Natural killer cell (primary cell): ENCODE measurements around the gene SLC25A1. TPM values are rescaled to one million over a fixed set of nuclear protein-coding genes. Genes with fewer than 3 reads are reported as not detected.

ENCODE experiments used
- ATAC-seq, 3 donors: fragments of 150-1000 bp in 2 of 3; fragments of 200-7000 bp in 1 of 3; cut with Tn5 transposase; 1 replicate in 1 of 3; 2 replicates in 2 of 3; pipeline ENCODE4 v1.10.0; 2021; ENCODE audit warnings: mild to moderate bottlenecking in 2 of 3, moderate library complexity in 2 of 3
- DNase-seq, 2 donors: peaks; one replicate each; pipeline versions ENCODE4 v3.0.0 to v3.0.0-alpha.2; 2013 to 2021; ENCODE audit warnings: mixed read lengths in 1 of 2
- H3K27ac ChIP-seq: one replicate; pipeline ENCODE4 v1.5.1; 2013; ENCODE audit warnings: mild to moderate bottlenecking, low read length
- H3K27me3 ChIP-seq: one replicate; pipeline ENCODE4 v1.6.1; 2013; ENCODE audit warnings: low read length; ENCODE audit not compliant: control insufficient read depth, insufficient read depth
- H3K36me3 ChIP-seq: one replicate; pipeline ENCODE4 v1.6.1; 2013; ENCODE audit warnings: low read length; ENCODE audit not compliant: control insufficient read depth, insufficient read depth
- H3K4me1 ChIP-seq: one replicate; pipeline ENCODE4 v1.6.1; 2013; ENCODE audit warnings: low read length; ENCODE audit not compliant: control insufficient read depth, insufficient read depth
- H3K4me3 ChIP-seq: one replicate; pipeline ENCODE4 v1.5.1; 2013; ENCODE audit warnings: low read length
- H3K9me3 ChIP-seq: one replicate; pipeline ENCODE4 v1.6.1; 2013; ENCODE audit warnings: low read length; ENCODE audit not compliant: control insufficient read depth, insufficient read depth
- H3K27ac Mint-ChIP-seq, 2 donors: one replicate each; pipeline ENCODE4 v1.8.0; 2022; ENCODE audit warnings: mild to moderate bottlenecking in 2 of 2, mixed read lengths in 2 of 2, moderate library complexity in 1 of 2
- H3K27me3 Mint-ChIP-seq, 2 donors: one replicate each; pipeline ENCODE4 v1.8.0; 2022; ENCODE audit warnings: low read depth in 2 of 2, mixed read lengths in 2 of 2
- H3K36me3 Mint-ChIP-seq: one replicate; pipeline ENCODE4 v1.8.0; 2022; ENCODE audit warnings: mixed read lengths
- H3K4me1 Mint-ChIP-seq, 2 donors: one replicate each; pipeline ENCODE4 v1.8.0; 2022; ENCODE audit warnings: mixed read lengths in 2 of 2
- H3K4me3 Mint-ChIP-seq: one replicate; pipeline ENCODE4 v1.8.0; 2022; ENCODE audit warnings: mild to moderate bottlenecking, moderate library complexity, mixed read lengths
- H3K9me3 Mint-ChIP-seq, 2 donors: one replicate each; pipeline ENCODE4 v1.8.0; 2022; ENCODE audit warnings: mixed read lengths in 2 of 2
- CTCF ChIP-seq: fragments of 200-600 bp; IDR thresholded peaks from one replicate; pipeline ENCODE4 v1.8.0; 2022; ENCODE audit warnings: antibody characterized with exemption
- WGBS: methylation state at CpG from one replicate; pipeline ENCODE4 v1.1.7; 2013; ENCODE audit warnings: missing lambda C conversion rate; ENCODE audit not compliant: insufficient coverage; 5-methylcytosine and 5-hydroxymethylcytosine counted together
- intact Hi-C: fragments of 100-400 bp; cut with micrococcal nuclease; formaldehyde crosslinking; loops from one replicate; pipeline ENCODE4 v1.14.2; 2022
- total RNA-seq, 4 donors: library from RNA; stranded (reverse); fragments of 120-200 nt in 1 of 4; gene quantifications; one replicate each; pipeline versions ENCODE4 v1.2.3 to v1.2.4, GENCODE V29; 2013 to 2022

Gene SLC25A1
- total RNA-seq, 3 donors from 2014 or later (not counting 1 experiment from before 2014, with no cell fraction given), result 24.8 to 29.6 (median 26.9) TPM

GRCh38 chr22:19193879-19194278 lies 15.3 kb upstream of the SLC25A1 start:
- Histone ChIP-seq H3K36me3 (no peaks in the 10 kb centered on the region), H3K27ac (no peak overlapping the region), H3K4me1 (peaks cover 14% of the 10 kb centered on the region), H3K27me3 (no peaks in the 10 kb centered on the region), H3K9me3 (no peaks in the 10 kb centered on the region), H3K4me3 (no peak overlapping the region)
- Mint-ChIP-seq H3K9me3 (no peaks in the 10 kb centered on the region), H3K27ac (no peak overlapping the region), H3K4me3 (no peak overlapping the region), H3K4me1 (peaks cover 17 to 30% of the 10 kb centered on the region in 2 donors), H3K27me3 (peaks cover 0 to 3% of the 10 kb centered on the region in 2 donors), H3K36me3 (no peaks in the 10 kb centered on the region)
- no peak for TF ChIP-seq CTCF
- WGBS, result 98% methylated on average over 6 of the region's 6 CpGs
- DNase-seq (no peak), ATAC-seq (no peak)
- intact Hi-C loops, result no loop called here

GRCh38 chr22:19187716-19188563 lies 9.4 kb upstream of the SLC25A1 start:
- H3K36me3 Mint-ChIP-seq, result no peaks in the 10 kb centered on the region
- intact Hi-C loops, result no loop called here
- WGBS, result 80% methylated on average over 6 of the region's 6 CpGs

DNA sequence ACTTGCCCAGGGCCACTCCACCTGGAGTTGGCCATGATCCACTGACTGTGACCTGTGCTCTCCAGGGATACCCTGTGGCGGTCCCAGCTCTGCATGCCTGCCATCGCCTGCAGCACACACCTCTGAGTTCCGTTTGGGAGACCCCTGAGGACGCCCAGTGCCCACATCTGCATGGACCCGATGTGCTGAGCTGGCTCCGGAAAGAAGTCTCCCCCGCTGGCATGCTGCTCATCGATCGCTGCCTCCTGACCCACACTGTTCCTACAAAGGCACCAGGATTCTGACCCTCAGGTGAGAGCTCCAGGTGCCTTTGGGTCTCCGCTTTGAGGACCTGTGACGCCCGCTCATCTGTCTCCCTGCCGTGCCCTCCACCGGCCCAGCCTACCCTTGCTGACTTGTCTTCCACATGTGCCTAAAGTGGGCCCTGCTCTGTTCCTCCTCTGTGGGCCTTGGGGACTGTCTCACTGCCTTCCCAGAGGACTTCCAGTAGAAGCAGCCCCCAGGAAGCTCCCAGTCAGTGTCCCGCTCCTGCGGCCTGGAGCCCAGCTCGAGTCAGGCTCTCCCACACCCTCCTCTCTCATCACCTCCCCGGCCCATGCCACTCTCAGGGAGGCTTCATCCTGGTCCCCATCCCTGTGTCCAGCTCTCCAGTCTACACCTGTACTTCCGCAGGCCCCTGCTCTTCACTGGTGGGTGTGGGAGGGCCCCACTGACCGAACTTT lies 5.9 kb upstream of the SLC25A1 start:
- Mint-ChIP-seq H3K36me3 (no peaks in the 10 kb centered on the region), H3K9me3 (no peaks in the 10 kb centered on the region), H3K27ac (no peak overlapping the region), H3K4me1 (peaks cover 2 to 3% of the 10 kb centered on the region in 2 donors), H3K4me3 (no peak overlapping the region), H3K27me3 (no peaks in the 10 kb centered on the region)
- peaks cover 5% of the 10 kb centered on the region for H3K4me1 ChIP-seq
- H3K36me3 ChIP-seq, result no peaks in the 10 kb centered on the region
- H3K27ac ChIP-seq, result no peak overlapping the region
- ATAC-seq, result no peak
- H3K4me3 ChIP-seq, result no peak overlapping the region
- TF ChIP-seq CTCF, result no peak
- DNase-seq, result no peak
- intact Hi-C loops, result no loop called here
- H3K27me3 ChIP-seq, result no peaks in the 10 kb centered on the region
- no peaks in the 10 kb centered on the region for H3K9me3 ChIP-seq
- 90% methylated on average over 20 of the region's 20 CpGs for WGBS

More at GRCh38 chr22:19187716-19188563, 9.4 kb upstream of the SLC25A1 start:
- Histone ChIP-seq H3K4me3 (no peak overlapping the region), H3K9me3 (no peaks in the 10 kb centered on the region), H3K27me3 (no peaks in the 10 kb centered on the region), H3K27ac (no peak overlapping the region), H3K4me1 (no peaks in the 10 kb centered on the region), H3K36me3 (no peaks in the 10 kb centered on the region)
- no peak for TF ChIP-seq CTCF
- Mint-ChIP-seq H3K9me3 (no peaks in the 10 kb centered on the region), H3K27ac (no peak overlapping the region), H3K4me3 (no peak overlapping the region), H3K4me1 (no peaks in the 10 kb centered on the region), H3K27me3 (no peaks in the 10 kb centered on the region)
- DNase-seq (no peak), ATAC-seq (no peak)
